AG10803 (cell line): ENCODE measurements around the gene GRM1.

Experiments
- DNase-seq: peaks from one replicate; pipeline ENCODE4 v3.0.0; 2010; ENCODE audit warnings: low read depth
- H3K4me3 ChIP-seq: 2 replicates; pipeline ENCODE4 v1.5.1; 2011; ENCODE audit warnings: mild to moderate bottlenecking, low read length, control low read depth
- CTCF ChIP-seq: conservative IDR thresholded peaks from 2 replicates; pipeline ENCODE4 v1.5.1; 2011; ENCODE audit warnings: mild to moderate bottlenecking, low read length, control low read depth, inconsistent platforms

GRM1 gene

GRCh38 chr6:146065690-146066089 lies 36.8 kb downstream of the GRM1 start:
- no peak for TF ChIP-seq CTCF

GRCh38 chr6:146066506-146066905 lies 37.6 kb downstream of the GRM1 start:
- no peak for DNase-seq
- TF ChIP-seq CTCF: no peak
- no peak overlapping the region for H3K4me3 ChIP-seq

More at GRCh38 chr6:146065690-146066089, 36.8 kb downstream of the GRM1 start:
- H3K4me3 ChIP-seq: no peak overlapping the region
- no peak for DNase-seq

- H3K4me3 ChIP-seq: no peak overlapping the region
- no peak for TF ChIP-seq CTCF
- no peak for DNase-seq
Measured at GRCh38 chr6:146071781-146072180, 42.9 kb downstream of the GRM1 start.

- DNase-seq: no peak
- no peak overlapping the region for H3K4me3 ChIP-seq
Measured at GRCh38 chr6:146077992-146078391, 49.1 kb downstream of the GRM1 start.

GRCh38 chr6:146087386-146087785 lies 58.5 kb downstream of the GRM1 start:
- no peak for TF ChIP-seq CTCF
- no peak for DNase-seq
- no peak overlapping the region for H3K4me3 ChIP-seq

More at GRCh38 chr6:146077992-146078391, 49.1 kb downstream of the GRM1 start:
- TF ChIP-seq CTCF: no peak

GRCh38 chr6:146090474-146090873 lies 61.6 kb downstream of the GRM1 start:
- no peak for TF ChIP-seq CTCF
- no peak for DNase-seq
- H3K4me3 ChIP-seq: no peak overlapping the region

GRCh38 chr6:146092961-146093686 lies 64.3 kb downstream of the GRM1 start:
- DNase-seq: no peak
- H3K4me3 ChIP-seq: no peak overlapping the region
- TF ChIP-seq CTCF: no peak
